ENCODE results near the gene TRIM63.

DNA sequence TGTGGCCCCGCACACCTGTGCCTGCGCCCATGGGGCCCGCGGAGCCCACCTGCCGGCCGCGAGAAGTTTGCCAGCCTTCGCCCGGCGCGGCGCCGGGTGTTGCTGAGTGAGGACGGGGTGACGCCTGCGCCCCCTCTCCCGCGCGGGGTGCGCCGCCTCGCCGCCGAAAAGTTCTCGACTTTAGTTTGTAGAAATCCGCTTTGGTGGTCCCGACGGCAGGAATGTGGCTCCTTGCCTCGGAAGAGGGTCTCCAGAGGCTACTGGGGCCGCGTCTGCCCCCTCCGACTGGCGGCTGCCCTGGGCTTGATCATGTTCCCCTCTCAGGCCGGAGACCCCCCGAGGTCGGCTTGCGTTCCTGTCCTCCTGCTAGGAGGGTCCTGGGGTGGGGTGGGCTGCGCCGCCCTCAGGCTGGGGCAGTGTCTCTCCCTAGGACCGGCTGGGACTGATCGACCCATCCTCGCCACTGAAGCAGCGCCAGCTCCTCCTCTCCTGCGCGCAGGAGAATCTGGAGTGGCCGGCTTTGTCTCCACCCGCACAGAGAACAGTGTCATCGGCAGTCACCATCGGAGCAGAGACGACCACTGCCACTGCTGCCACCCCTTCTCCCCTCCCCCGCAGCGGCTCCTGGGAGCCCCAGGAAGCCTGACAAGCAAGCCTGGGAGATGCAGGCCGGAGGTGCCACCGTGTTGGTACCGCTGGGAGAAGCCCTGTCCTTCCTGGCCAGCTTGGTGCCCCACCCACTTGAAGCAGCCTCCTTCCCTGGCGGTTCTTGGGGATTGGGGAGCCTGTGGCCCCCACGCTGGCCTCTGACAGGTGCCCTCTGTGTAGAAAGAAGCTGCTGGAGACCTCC, 21.0 kb downstream of the TRIM63 start:
- TF ChIP-seq ZNF274 (IDR thresholded peaks at IDR 0.05; ENCODE audit: low read depth, low read length) (no peak), YY1 (IDR thresholded peaks at IDR 0.05; ENCODE audit: insufficient read depth, insufficient read length) (no peak), SUZ12 (IDR thresholded peaks at IDR 0.05; ENCODE audit: extremely low read depth, insufficient read depth, insufficient read length) (peak; percentile 83)
